HG02938 (cell line): ENCODE data around the gene SERPINA4.
"Not testable (repeated sequence)": the region's sequence is repeated elsewhere in the genome, so short reads cannot be mapped to it uniquely, and the experiment has no call there.

Experiments
- ATAC-seq: cut with Tn5 transposase; IDR thresholded peaks from one replicate; pipeline ENCODE4 v1.9.1; 2021; ENCODE audit warnings: mild to moderate bottlenecking, moderate library complexity; ENCODE audit not compliant: unreplicated experiment

Gene SERPINA4

GRCh38 chr14:94591871-94592270, 30.6 kb downstream of the SERPINA4 start:
- ATAC-seq = no peak

DNA sequence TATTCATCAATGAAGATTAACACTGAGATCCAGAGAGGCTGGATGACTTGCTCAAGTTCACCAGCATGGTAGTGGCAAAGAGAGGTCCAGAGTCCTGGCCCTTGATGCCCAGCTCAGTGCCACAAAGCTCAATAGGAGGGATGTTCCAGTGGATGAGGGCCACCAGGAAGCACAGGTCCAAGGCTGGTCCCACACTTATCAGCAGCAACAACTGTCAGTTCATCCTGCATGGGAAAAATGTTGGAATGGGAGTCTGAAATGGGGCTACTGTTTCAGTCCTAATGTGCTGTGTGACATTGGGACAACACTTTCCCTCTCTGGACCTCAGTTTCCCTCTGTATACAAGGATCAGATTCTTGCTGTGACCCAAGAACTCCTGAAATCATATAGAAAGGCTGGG, 31.2 kb downstream of the SERPINA4 start:
- no peak for ATAC-seq

DNA sequence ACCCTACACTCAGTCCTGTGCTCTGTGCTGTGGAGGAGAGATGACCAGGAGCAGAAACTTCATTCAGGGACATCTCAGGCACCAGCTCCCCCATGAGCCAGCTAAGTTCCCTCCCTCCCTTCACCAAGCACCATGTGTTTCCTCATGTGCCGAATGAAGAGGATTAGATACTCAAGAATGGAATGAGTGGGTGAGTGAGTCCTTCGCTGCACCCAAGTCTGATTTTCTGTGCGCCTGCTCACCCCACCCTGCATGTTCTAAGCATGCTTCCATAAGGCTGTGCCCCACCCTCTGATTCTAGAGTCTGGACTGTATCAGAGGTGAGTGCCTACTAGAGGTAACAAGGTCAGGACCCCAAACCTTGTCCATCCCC, 32.1 kb downstream of the SERPINA4 start:
- ATAC-seq = no peak

GRCh38 chr14:94593749-94594431, 32.6 kb downstream of the SERPINA4 start:
- ATAC-seq = no peak

DNA sequence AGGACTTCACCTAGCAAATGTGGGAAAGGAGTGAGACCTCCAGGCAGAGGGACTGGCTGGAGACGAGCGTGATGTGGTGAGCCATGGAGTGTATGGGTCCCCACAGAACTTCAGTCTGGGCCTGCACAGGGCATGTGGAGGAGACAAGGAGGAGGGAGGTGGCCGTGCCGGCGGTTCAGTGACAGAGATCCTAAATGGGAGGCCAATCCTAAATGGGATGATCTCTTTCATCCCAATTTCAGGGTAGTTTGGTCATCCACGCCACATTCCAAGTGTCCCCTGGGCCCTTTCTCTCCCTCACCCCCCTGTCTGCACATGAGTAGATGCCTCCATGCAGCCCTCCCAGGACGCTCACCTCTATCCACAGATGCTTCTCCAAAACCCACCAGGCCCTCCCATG, 33.2 kb downstream of the SERPINA4 start:
- no peak for ATAC-seq

DNA sequence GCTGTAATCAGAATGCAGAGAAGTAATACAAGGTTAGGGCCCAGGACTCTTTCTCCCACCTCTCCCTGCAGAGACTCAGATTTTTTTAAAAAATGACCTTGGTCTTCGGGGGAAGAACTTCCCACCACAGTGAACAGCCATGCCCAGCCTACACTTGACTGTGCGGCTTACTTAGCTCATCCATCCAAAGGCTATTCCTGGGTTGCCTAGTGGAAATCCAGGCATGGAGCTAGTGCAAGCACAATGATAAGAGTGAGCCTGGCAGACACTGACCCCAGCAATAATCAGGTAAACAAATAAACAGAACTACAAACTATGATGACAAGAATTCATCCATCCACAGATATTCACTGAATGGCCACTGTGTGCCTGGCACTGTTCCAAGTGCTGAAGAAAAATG, 34.7 kb downstream of the SERPINA4 start:
- ATAC-seq = no peak

- ATAC-seq = no peak
Measured at GRCh38 chr14:94596361-94596760, 35.1 kb downstream of the SERPINA4 start.

GRCh38 chr14:94597788-94598187, 36.5 kb downstream of the SERPINA4 start:
- no peak for ATAC-seq

GRCh38 chr14:94598506-94598815, 37.2 kb downstream of the SERPINA4 start:
- ATAC-seq = no peak

GRCh38 chr14:94598816-94599655, 37.8 kb downstream of the SERPINA4 start:
- ATAC-seq = no peak

DNA sequence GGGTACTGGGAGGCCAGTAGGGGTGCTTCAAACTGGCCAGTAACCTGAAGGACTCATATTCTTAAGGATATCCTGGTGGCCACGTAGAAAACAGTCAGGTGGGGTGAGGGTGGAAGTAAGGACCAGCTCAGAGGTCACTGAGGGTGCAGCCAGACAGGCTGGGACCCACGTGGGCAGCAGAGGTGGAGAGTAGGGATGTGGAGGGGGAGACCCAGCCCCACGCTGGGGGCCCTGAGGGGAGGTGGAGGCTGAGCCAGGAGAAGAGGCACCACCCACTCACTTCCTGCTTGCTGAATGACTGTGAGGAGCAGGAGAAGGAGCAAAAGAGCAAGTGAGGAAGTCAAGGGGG, 38.4 kb downstream of the SERPINA4 start:
- ATAC-seq = no peak

DNA sequence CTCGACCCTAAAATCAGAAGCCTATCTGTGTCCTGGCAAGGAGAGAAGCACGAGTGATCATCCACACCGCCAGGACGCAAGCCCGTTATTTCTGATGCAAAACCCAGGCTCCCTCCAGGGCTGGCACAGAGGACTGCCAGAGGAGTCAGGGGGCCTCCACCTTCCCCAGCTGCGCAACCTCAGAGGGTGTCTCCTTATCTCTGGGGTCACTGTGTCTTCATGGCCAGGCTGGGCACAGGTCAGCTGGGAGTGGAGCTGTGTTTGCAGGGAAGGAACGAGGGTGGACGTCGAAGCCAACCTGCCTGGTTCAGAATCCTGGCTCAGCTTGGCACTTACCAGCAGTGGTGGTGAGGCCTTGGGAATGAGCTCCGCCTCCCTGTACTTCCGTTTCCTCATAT, 38.9 kb downstream of the SERPINA4 start:
- no peak for ATAC-seq

DNA sequence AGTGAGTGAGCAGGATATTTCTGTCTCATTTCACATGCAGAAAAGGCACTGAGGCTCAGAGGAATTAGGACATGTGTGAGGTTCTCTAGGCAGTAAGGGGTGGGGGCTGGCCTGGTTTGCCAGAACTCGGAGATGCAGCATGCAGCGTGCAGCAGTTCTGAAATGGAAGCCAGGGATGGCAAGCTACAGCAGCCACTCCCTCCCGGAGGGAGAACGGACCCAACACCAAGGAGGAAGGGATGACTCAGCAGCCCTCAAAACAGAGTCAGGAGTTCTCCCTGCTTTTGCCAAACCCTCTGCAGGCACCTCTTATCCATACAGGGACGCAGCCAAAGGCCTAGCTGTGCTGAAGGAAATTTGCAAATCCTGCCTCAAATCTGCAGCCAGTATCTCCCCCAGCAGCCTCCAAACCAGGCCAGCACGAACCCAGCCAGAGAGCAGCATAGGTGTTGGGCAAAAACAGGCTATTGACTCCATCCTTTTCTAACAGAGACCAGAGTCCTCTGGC, 40.7 kb downstream of the SERPINA4 start:
- ATAC-seq = no peak

DNA sequence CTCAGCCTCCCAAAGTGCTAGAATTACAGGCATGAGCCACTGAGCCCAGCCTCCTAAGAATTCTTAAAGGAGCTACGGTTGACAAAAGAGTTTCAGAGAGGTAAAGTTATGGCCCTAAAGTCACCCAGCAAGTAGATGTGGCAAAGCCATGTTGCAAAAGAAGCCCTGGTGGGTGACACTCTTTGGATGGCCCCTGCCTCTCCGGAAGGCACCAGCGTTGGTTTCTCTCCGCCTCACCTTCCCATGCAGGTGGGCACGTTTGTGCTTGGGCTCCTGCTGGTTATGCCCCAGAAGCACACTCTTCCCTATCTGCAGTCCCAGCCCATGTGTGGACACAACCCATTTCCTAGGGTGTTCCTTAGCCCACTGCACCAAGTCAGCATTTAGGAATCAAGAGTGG, 41.5 kb downstream of the SERPINA4 start:
- no peak for ATAC-seq

GRCh38 chr14:94605361-94605760, 44.1 kb downstream of the SERPINA4 start:
- ATAC-seq = no peak

DNA sequence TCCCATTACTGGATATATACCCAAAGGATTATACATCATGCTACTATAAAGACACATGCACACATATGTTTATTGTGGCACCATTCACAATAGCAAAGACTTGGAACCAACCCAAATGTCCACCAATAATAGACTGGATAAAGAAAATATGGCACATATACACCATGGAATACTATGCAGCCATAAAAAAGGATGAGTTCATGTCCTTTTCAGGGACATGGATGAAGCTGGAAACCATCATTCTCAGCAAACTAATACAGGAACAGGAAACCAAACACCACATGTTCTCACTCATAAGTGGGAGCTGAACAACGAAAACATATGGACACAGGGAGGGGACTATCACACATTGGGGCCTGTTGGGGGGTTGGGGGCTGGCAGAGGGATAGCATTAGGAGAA, 47.7 kb downstream of the SERPINA4 start:
- not testable (repeated sequence) for ATAC-seq

DNA sequence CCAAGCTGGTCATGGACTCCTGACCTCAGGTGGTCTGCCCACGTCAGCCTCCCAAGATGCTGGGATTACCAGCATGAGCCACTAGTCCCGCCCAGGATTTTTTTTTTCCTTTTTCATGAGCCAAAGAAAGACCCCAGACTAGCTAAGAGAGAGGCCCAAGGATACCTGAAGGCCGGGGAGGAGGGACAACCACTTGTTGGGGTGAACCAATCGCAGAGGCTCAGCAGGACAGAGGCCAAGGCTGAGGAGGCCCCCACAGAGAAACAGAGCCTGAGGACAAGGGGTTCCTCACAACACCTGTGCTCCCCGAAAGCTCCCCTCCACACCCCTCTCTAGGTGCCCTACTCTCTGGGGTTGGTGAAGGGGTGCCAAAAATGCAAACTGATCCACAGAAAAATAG, 49.9 kb downstream of the SERPINA4 start:
- ATAC-seq = no peak

DNA sequence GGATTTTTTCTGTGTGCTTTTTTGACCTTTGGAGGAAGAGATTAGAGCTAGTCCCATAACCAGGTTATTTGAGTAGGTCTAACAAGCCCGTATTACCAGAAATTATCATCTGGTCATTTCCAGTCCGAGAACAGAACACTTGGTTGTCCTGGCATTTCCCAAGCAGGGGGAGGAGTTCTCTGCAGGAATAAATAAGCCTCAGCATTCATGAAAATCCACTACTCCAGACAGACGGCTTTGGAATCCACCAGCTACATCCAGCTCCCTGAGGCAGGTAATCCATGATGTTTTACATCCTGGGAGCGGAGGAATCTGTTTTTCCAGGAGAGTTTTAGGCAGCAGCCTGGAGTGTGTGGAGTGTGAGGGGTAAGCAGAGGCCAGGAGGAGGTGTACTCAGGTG, 50.9 kb downstream of the SERPINA4 start, which contains the start of gene SERPINA3:
TSS of gene SERPINA3 (plus strand) at position 218 of the 400 bp plus-strand sequence. CDS start 2,051 bp downstream, outside the sequence.
- no peak for ATAC-seq

DNA sequence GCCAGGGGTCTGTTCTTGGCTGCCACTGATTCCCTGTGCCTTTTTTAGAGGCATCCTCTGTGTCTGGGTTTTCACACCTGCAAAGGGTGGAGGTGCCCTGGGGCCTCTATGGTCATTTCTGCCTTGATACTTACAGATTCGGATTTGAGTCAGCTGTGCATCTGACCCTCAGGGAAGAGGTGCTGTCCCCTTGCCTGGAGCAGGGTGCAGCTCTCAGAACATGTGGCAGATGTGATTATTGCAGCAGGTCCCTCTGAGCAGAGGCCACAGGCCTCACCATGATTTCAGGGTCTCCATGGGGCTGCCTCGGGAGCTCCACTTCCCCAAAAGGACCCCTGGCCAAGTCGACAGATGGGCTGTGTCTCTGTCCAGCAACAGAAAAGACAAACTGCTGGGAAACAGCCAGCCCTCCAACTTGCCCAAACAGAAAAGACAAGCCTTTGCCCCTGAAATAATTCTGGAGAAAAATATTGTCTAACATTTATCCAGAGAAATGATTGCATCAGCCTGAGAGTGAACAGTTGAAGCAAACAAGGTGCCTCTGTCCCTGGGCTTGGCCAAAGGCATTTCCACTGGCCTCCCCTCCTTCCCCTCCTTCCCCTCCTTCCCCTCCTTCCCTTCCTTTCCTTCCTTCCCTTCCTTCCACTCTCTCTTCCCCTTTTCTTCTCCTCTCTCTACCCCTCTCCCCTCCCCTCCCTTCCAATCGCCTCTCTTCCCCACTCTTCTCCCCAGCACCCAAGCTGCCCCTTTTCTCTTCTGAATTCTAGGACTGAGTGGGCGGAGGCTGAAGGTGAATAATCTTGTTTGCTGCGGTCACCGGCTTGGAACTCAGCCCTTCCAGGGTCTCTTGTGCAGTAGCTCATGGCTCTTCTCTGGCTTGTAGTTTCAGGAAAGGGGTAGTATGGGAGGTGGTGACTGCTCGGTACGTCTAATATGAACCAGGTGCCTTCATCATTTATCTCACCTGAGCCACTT, 51.6 kb downstream of the SERPINA4 start:
- ATAC-seq = no peak

DNA sequence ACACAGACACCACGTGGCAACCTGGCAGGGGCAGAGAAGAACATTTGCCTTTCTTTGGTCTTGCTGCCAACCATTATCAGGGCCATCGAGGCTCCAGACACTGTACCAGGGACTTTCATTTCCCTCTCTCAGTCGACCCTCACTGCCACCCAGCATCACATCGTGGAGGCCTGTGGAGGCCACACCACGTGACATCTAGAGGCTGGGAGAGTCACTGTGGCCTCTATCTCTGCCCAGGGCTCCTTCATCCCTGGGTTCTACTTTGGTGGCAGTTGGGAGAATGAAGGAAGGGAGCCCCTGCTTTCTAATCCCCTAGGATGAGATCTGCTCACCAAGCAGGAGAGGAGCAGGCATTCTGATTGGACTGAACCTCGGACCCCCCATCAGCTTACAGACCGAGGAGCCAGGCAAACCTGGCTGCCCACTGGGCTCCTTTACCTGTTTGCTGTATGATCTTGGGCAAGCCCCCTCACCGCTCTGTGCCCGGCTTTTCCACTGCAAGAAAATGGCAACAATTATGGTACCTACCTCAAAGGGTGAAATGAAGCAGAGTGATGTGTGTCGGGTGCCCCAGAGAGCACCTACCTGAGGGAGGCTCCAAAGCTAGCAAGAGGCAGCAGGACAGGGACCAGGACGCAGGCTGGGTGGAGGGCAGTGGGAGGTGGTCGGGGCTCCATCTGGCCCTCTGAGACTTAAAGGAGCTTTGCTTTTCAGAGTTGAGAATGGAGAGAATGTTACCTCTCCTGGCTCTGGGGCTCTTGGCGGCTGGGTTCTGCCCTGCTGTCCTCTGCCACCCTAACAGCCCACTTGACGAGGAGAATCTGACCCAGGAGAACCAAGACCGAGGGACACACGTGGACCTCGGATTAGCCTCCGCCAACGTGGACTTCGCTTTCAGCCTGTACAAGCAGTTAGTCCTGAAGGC, 52.7 kb downstream of the SERPINA4 start:
- ATAC-seq = no peak
